H9 (cell line): ENCODE data around the gene PRSS57. TPM values are rescaled to one million over a fixed set of nuclear protein-coding genes. Genes with fewer than 3 reads are reported as not detected.

Experiments
- DNase-seq: peaks from one replicate; pipeline ENCODE4 v3.0.0-alpha.2; 2017
- H2AFZ ChIP-seq: one replicate; pipeline ENCODE4 v1.6.1; 2013; ENCODE audit warnings: mild to moderate bottlenecking, low read length, control low read depth, moderate library complexity
- H2AK5ac ChIP-seq: 2 replicates; pipeline ENCODE4 v1.6.1; 2013; ENCODE audit warnings: low read length, control low read depth, mixed read lengths; ENCODE audit not compliant: insufficient read length
- H2BK120ac ChIP-seq: one replicate; pipeline ENCODE4 v1.6.1; 2013; ENCODE audit warnings: low read depth, mild to moderate bottlenecking, low read length, control low read depth, inconsistent platforms; ENCODE audit not compliant: poor library complexity, severe bottlenecking
- H2BK12ac ChIP-seq: 2 replicates; pipeline ENCODE4 v1.6.1; 2013; ENCODE audit warnings: low read length, control low read depth, mixed read lengths, low read depth; ENCODE audit not compliant: insufficient read length
- H2BK15ac ChIP-seq: 2 replicates; pipeline ENCODE4 v1.6.1; 2013; ENCODE audit warnings: low read depth, low read length, control low read depth
- H2BK20ac ChIP-seq: one replicate; pipeline ENCODE4 v1.6.1; 2013; ENCODE audit warnings: low read depth, mild to moderate bottlenecking, low read length, control low read depth, inconsistent platforms; ENCODE audit not compliant: poor library complexity, severe bottlenecking
- H2BK5ac ChIP-seq: 2 replicates; pipeline ENCODE4 v1.6.1; 2013; ENCODE audit warnings: low read length, control low read depth, mixed read lengths; ENCODE audit not compliant: insufficient read length
- H3K14ac ChIP-seq: 2 replicates; pipeline ENCODE4 v1.6.1; 2013; ENCODE audit warnings: low read length, control low read depth; ENCODE audit not compliant: insufficient read depth
- H3K18ac ChIP-seq: 2 replicates; pipeline ENCODE4 v1.6.1; 2013; ENCODE audit warnings: low read depth, mild to moderate bottlenecking, mixed read lengths, low read length, control low read depth; ENCODE audit not compliant: insufficient read length
- H3K23ac ChIP-seq: 2 replicates; pipeline ENCODE4 v1.6.1; 2013; ENCODE audit warnings: low read length, control low read depth, mixed read lengths, low read depth; ENCODE audit not compliant: insufficient read length
- H3K23me2 ChIP-seq: 2 replicates; pipeline ENCODE4 v1.6.1; 2013; ENCODE audit warnings: low read depth, mild to moderate bottlenecking, mixed read lengths, low read length, control low read depth; ENCODE audit not compliant: insufficient read length, poor library complexity, severe bottlenecking
- H3K27ac ChIP-seq: 2 replicates; pipeline ENCODE4 v1.5.1; 2013; ENCODE audit warnings: low read length, control low read depth, mixed read lengths, low read depth; ENCODE audit not compliant: insufficient read length
- H3K27me3 ChIP-seq: 2 replicates; pipeline ENCODE4 v1.6.1; 2013; ENCODE audit warnings: low read length, control low read depth, inconsistent platforms; ENCODE audit not compliant: insufficient read depth
- H3K4ac ChIP-seq: 2 replicates; pipeline ENCODE4 v1.6.1; 2013; ENCODE audit warnings: low read depth, mild to moderate bottlenecking, control low read depth, inconsistent platforms, low read length, moderate library complexity
- H3K4me1 ChIP-seq: 2 replicates; pipeline ENCODE4 v1.6.1; 2013; ENCODE audit warnings: low read length, control low read depth, inconsistent platforms; ENCODE audit not compliant: insufficient read depth
- H3K4me2 ChIP-seq: 2 replicates; pipeline ENCODE4 v1.6.1; 2013; ENCODE audit warnings: low read length, control low read depth, mixed read lengths; ENCODE audit not compliant: insufficient read length, insufficient read depth
- H3K56ac ChIP-seq: 2 replicates; pipeline ENCODE4 v1.6.1; 2013; ENCODE audit warnings: low read depth, mild to moderate bottlenecking, mixed read lengths, low read length, control low read depth; ENCODE audit not compliant: insufficient read length
- H3K79me1 ChIP-seq: 2 replicates; pipeline ENCODE4 v1.6.1; 2013; ENCODE audit warnings: low read depth, mild to moderate bottlenecking, moderate library complexity, low read length, control low read depth, inconsistent platforms; ENCODE audit not compliant: insufficient read depth, poor library complexity, severe bottlenecking
- H3K79me2 ChIP-seq: 2 replicates; pipeline ENCODE4 v1.6.1; 2013; ENCODE audit warnings: low read length, control low read depth, inconsistent platforms; ENCODE audit not compliant: insufficient read depth
- H3K9ac ChIP-seq: 2 replicates; pipeline ENCODE4 v1.6.1; 2013; ENCODE audit warnings: low read length, control low read depth, mixed read lengths; ENCODE audit not compliant: insufficient read length; ENCODE audit errors: extremely low read depth
- H3K9me3 ChIP-seq: one replicate; pipeline ENCODE4 v1.6.1; 2013; ENCODE audit warnings: low read depth, low read length, inconsistent platforms; ENCODE audit not compliant: control insufficient read depth
- H3T11ph ChIP-seq: one replicate; pipeline ENCODE4 v1.6.1; 2013; ENCODE audit warnings: mild to moderate bottlenecking, low read length, control low read depth, inconsistent platforms
- H4K20me1 ChIP-seq: one replicate; pipeline ENCODE4 v1.6.1; 2013; ENCODE audit not compliant: control insufficient read depth, insufficient read length, insufficient read depth
- H4K5ac ChIP-seq: 2 replicates; pipeline ENCODE4 v1.6.1; 2013; ENCODE audit warnings: low read depth, mild to moderate bottlenecking, mixed read lengths, low read length, control low read depth; ENCODE audit not compliant: insufficient read length
- H4K8ac ChIP-seq: replicated peaks from 2 replicates; pipeline ENCODE4 v1.6.1; 2013; ENCODE audit warnings: low read length, control low read depth, mixed read lengths, low read depth; ENCODE audit not compliant: insufficient read length
- H4K91ac ChIP-seq: 2 replicates; pipeline ENCODE4 v1.6.1; 2013; ENCODE audit warnings: low read depth, mild to moderate bottlenecking, moderate library complexity, mixed read lengths, low read length, control low read depth; ENCODE audit not compliant: insufficient read length
- H3K27ac Mint-ChIP-seq, 3 experiments: 2 replicates in 2 of 3; 3 replicates in 1 of 3; pipeline ENCODE4 v1.8.0; 2020 to 2021; ENCODE audit warnings: mixed read lengths in 3 of 3, mild to moderate bottlenecking in 1 of 3, moderate library complexity in 1 of 3
- H3K27me3 Mint-ChIP-seq: 2 replicates; pipeline ENCODE4 v1.8.0; 2021; ENCODE audit warnings: low read depth, mild to moderate bottlenecking, moderate library complexity, mixed read lengths
- H3K36me3 Mint-ChIP-seq, 3 experiments: 2 replicates in 2 of 3; 3 replicates in 1 of 3; pipeline ENCODE4 v1.8.0; 2020 to 2021; ENCODE audit warnings: low read depth in 3 of 3, mixed read lengths in 3 of 3; ENCODE audit not compliant: insufficient read depth in 1 of 3
- H3K4me1 Mint-ChIP-seq, 2 experiments: 2 replicates each; pipeline ENCODE4 v1.8.0; 2020; ENCODE audit warnings: mixed read lengths in 2 of 2
- H3K4me3 Mint-ChIP-seq, 2 experiments: 2 replicates in 1 of 2; 3 replicates in 1 of 2; pipeline ENCODE4 v1.8.0; 2020 to 2021; ENCODE audit warnings: mild to moderate bottlenecking in 2 of 2, mixed read lengths in 2 of 2, moderate library complexity in 1 of 2
- H3K9me3 Mint-ChIP-seq, 2 experiments: 2 replicates in 1 of 2; 3 replicates in 1 of 2; pipeline ENCODE4 v1.8.0; 2020; ENCODE audit warnings: mild to moderate bottlenecking in 2 of 2, mixed read lengths in 2 of 2, moderate library complexity in 1 of 2
- WGBS: extraction: QIAGEN DNeasy Blood & Tissue Kit; methylation state at CpG from one replicate; pipeline ENCODE4 v1.1.7; 2013; ENCODE audit warnings: missing lambda C conversion rate, low lambda C conversion rate, mixed read lengths; ENCODE audit not compliant: insufficient read length; ENCODE audit errors: extremely low coverage; 5-methylcytosine and 5-hydroxymethylcytosine counted together
- total RNA-seq: library from RNA; stranded (reverse); gene quantifications from 2 replicates; pipeline ENCODE4 v1.2.1, GENCODE V29; 2021
- TF ChIP-seq, protein P1 (sequence below): fragments of 200-600 bp; sonication (generic); conservative IDR thresholded peaks from 3 replicates; pipeline ENCODE4 v1.8.0; 2021; ENCODE audit warnings: antibody characterized with exemption, mild to moderate bottlenecking

Gene PRSS57
- total RNA-seq, 1 experiment from 2014 or later: not detected

DNA sequence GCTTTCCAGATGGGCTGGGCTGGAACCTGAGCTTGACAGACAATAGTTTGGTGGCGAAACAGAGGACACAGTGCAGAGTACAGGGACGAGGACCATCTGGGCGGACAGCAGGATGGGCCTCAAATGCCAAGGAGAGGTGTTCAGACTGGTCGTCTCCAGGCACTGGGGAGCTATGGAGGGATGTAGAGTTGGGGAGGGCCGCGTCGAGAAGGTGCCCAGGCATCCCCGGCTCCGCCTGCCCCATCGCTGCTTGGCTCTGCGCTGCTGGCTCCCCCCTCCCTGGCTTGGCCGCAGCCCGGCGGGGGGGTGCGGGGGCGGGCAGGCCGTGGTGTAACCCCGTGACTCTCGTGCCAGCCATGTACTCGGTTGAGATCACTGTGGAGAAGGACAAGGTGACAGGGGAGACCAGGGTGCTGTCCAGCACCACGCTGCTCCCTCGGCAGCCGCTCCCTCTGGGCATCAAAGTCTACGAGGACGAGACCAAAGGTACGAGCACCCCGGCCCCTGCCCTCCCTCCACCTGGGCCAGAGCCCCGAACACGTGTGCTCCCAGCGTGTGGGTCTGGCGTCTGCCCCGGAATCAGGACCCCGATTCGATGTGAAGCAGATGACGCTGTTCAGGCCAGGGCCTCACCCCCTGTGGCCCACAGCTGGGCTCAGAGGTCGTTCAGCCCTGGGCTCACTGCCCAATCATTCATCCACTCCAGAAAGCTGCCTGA, 44.9 kb upstream of the PRSS57 start:
- H2BK5ac ChIP-seq: no peak overlapping the region
- H2AK5ac ChIP-seq: no peak overlapping the region
- no peak overlapping the region for H3K4ac ChIP-seq
- H3T11ph ChIP-seq: no peak overlapping the region
- no peaks in the 10 kb centered on the region for H3K79me2 ChIP-seq
- no peaks in the 10 kb centered on the region for H3K4me1 Mint-ChIP-seq
- TF ChIP-seq, protein P1, sequence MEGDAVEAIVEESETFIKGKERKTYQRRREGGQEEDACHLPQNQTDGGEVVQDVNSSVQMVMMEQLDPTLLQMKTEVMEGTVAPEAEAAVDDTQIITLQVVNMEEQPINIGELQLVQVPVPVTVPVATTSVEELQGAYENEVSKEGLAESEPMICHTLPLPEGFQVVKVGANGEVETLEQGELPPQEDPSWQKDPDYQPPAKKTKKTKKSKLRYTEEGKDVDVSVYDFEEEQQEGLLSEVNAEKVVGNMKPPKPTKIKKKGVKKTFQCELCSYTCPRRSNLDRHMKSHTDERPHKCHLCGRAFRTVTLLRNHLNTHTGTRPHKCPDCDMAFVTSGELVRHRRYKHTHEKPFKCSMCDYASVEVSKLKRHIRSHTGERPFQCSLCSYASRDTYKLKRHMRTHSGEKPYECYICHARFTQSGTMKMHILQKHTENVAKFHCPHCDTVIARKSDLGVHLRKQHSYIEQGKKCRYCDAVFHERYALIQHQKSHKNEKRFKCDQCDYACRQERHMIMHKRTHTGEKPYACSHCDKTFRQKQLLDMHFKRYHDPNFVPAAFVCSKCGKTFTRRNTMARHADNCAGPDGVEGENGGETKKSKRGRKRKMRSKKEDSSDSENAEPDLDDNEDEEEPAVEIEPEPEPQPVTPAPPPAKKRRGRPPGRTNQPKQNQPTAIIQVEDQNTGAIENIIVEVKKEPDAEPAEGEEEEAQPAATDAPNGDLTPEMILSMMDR: no peak
- DNase-seq: no peak
- H2BK12ac ChIP-seq: no peak overlapping the region
- no peaks in the 10 kb centered on the region for H3K9me3 ChIP-seq
- H3K18ac ChIP-seq: no peak overlapping the region
- peaks cover 8 to 10% of the 10 kb centered on the region in 2 experiments; a peak in 4 of 5 replicates for H3K9me3 Mint-ChIP-seq
- H3K79me1 ChIP-seq: no peaks in the 10 kb centered on the region
- no peak overlapping the region for H3K9ac ChIP-seq
- no peaks in the 10 kb centered on the region for H3K4me1 ChIP-seq
- peaks cover 0 to 4% (median 0%) of the 10 kb centered on the region in 3 experiments; a peak in 3 of 7 replicates for H3K36me3 Mint-ChIP-seq
- no peak overlapping the region for H3K27ac ChIP-seq
- H3K23me2 ChIP-seq: no peaks in the 10 kb centered on the region
- H4K5ac ChIP-seq: no peak overlapping the region
- H2BK120ac ChIP-seq: no peak overlapping the region
- no peak overlapping the region for H3K27ac Mint-ChIP-seq
- H3K23ac ChIP-seq: no peak overlapping the region
- no peak overlapping the region for H3K56ac ChIP-seq
- H3K27me3 Mint-ChIP-seq: peaks cover 4% of the 10 kb centered on the region
- no peak overlapping the region for H2BK20ac ChIP-seq
- no peaks in the 10 kb centered on the region for H4K20me1 ChIP-seq
- H3K14ac ChIP-seq: no peak overlapping the region
- H3K27me3 ChIP-seq: no peaks in the 10 kb centered on the region
- H2BK15ac ChIP-seq: no peak overlapping the region
- WGBS: no CpG with 5 or more reads among the region's 36 CpGs
- no peak overlapping the region for H2AFZ ChIP-seq
- H3K4me3 Mint-ChIP-seq: peak overlapping the region in 1 of 2 experiments; percentile 13; a peak in 1 of 5 replicates
- no peak overlapping the region for H4K8ac ChIP-seq
- no peak overlapping the region for H3K4me2 ChIP-seq
- H4K91ac ChIP-seq: no peak overlapping the region
